ENCODE data around the gene BLOC1S1. TPM values are rescaled to one million over a fixed set of nuclear protein-coding genes. Genes with fewer than 3 reads are reported as not detected.

The BLOC1S1 gene
- total RNA-seq, 1 experiment from 2014 or later, result 87.3 TPM

- no TSS peak for BruUV-seq (replicated peaks)
Observed at GRCh38 chr12:55681142-55682077, 34.4 kb upstream of the BLOC1S1 start.

More at GRCh38 chr12:55681142-55682077, 34.4 kb upstream of the BLOC1S1 start:
- in situ Hi-C loops (cut with HindIII; ENCODE audit: low pct_unique_long_range_greater_than_20kb, low sequenced_read_pairs) (no loop called here), intact Hi-C loops (cut with micrococcal nuclease; ENCODE audit: unreplicated experiment) (loop anchor here (2.0 kb wide), 1 partner anchor 39 kb away; the partner anchor contains the start of gene RDH5)
- peak; percentile 94 for ATAC-seq
- TF ChIP-seq TCF7L2 (IDR thresholded peaks at IDR 0.05; ENCODE audit: low read depth, low read length) (no peak), REST (IDR thresholded peaks at IDR 0.05; ENCODE audit: insufficient read depth in 1 of 2, low read depth in 2 of 2, low read length in 1 of 2) (no peak), POLR2AphosphoS5 (IDR thresholded peaks at IDR 0.05; ENCODE audit: low read depth, low read length) (no peak), CTCF (IDR thresholded peaks at IDR 0.05) (peak; percentile 81)
- CTCF ChIA-PET, result interaction anchor here (0.7 to 1.4 kb wide), 10 partner anchors 12 to 50 kb away, joined by 3 to 15 read pairs (median 6); no protein-coding TSS in a partner anchor
- H3K4me3 ChIP-seq (ENCODE audit: low read depth in 2 of 2, low read length in 2 of 2), result peak overlapping the region; percentile 38 to 64
- H3K4me1 ChIP-seq (ENCODE audit: control insufficient read depth, insufficient read depth, low read length), result peaks cover 5% of the 10 kb centered on the region; the same call in 1 of the 2 replicates
- POLR2A ChIA-PET, result no interaction called here
- peaks cover 2% of the 10 kb centered on the region; the same call in 1 of the 2 replicates for H3K27me3 ChIP-seq (ENCODE audit: control insufficient read depth, insufficient read depth, low read length)
- 0 out of 2 replicates have a peak overlapping the region, but pooled peaks have one; percentile 18 for H3K27ac ChIP-seq (ENCODE audit: low read length)
- no peak for DNase-seq (ENCODE audit: low read depth, low spot score)
- H3K9me3 ChIP-seq (ENCODE audit: control insufficient read depth, insufficient read depth, low read depth, low read length), result no peaks in the 10 kb centered on the region
- H3K36me3 ChIP-seq (ENCODE audit: control insufficient read depth, insufficient read depth, low read length), result no peaks in the 10 kb centered on the region

All from Panc1 (cell line).